HG02588 (cell line): ENCODE data around the gene CFAP69.
"Not testable (repeated sequence)": the region's sequence is repeated elsewhere in the genome, so short reads cannot be mapped to it uniquely, and the experiment has no call there.

Experiments used
- ATAC-seq: cut with Tn5 transposase; IDR thresholded peaks from one replicate; pipeline ENCODE4 v1.9.1; 2021; ENCODE audit warnings: mild to moderate bottlenecking, moderate library complexity; ENCODE audit not compliant: unreplicated experiment

The CFAP69 gene

DNA sequence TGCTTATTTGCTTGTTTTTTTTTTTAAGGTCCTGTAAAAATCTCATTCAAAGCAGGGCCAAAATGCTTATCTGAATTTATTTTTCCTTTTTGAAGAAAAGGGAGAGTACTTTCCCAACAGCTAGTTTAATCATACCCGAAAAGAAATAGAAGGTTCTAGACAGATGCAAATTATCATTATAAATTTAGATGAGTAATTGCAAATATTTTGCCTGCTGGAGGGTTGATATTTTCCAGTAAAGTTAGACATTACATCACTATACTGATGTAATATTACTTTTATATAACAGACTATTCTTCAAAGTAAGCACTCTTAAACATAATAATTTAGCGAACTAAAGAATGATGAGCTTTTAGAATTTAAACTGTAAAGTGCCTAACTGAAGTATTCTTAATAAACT lies 14.1 kb upstream of the CFAP69 start:
- no peak for ATAC-seq

DNA sequence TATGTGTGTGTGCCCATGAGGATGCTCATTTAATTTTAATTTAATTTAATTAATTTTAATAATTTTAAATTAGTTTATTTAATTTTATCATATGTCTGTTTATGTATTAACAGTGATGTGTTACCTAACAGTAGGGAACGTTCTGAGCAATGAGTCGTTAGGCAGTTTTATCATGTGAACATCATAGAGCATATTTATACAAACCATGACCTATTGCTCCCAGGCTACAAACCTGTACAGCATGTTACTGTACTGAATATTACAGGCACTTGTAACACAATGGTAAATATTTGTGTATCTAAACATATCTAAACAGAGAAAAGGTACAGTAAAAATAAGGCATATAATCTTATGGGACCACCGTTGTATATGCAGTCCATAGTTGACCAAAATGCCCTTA lies 13.7 kb upstream of the CFAP69 start:
- ATAC-seq, result no peak

DNA sequence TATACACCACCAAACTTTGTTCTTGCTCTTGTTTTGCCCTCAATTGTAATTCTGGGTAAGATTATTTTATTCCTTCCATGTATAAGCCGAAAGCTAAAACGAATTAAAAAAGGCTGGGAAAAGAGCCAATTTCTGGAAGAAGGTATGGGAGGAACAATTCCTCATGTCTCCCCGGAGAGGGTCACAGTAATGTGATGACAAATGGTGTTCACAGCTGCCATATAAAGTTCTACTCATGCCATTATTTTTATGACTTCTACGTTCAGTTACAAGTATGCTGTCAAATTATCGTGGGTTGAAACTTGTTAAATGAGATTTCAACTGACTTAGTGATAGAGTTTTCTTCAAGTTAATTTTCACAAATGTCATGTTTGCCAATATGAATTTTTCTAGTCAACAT lies 12.5 kb upstream of the CFAP69 start:
- no peak for ATAC-seq

GRCh38 chr7:90233569-90233968 lies 11.4 kb upstream of the CFAP69 start:
- ATAC-seq, result no peak

DNA sequence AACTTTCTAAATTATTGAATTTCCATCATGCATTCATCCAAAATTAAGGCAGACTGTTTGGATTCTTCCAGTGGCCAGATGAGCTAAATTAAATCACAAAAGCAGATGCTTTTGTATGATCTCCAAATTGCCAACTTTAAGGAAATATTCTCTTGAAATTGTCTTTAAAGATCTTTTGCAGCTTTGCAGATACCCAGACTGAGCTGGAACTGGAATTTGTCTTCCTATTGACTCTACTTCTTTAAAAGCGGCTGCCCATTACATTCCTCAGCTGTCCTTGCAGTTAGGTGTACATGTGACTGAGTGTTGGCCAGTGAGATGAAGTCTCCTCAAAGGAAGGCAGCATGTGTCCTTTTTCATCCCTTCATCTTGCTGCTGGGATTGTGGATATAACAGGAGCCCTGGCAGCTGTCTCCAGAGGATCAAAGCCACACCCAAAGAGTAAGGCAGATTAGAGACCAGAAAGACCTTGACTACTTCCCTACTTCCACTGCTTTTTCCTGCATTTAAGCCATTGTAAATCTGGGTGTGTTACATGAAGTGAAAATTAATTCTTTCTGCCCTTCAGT lies 8.2 kb upstream of the CFAP69 start:
- no peak for ATAC-seq

GRCh38 chr7:90238022-90238421 lies 7.0 kb upstream of the CFAP69 start:
- no peak for ATAC-seq

- no peak for ATAC-seq
These were observed 6.4 kb upstream of the CFAP69 start for GRCh38 chr7:90238583-90238982.

DNA sequence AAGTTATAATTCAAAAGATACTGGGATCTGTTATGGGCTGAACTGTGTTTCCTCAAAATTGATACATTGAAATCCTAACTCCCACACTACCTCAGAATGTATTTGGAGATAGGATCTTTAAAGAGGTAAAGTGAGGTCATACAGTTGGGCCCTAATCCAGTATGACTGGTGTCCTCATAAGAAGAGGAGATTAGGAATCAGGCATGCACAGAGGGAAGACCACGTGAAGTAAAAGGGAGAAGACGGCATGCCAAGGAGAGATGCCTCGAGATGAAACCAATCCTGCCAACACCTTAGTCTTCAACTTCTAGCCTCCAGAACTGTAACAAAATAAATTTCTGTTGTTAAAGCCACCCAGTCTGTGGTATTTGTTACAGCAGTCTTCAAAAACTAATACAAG lies 5.9 kb upstream of the CFAP69 start:
- no peak for ATAC-seq

GRCh38 chr7:90239625-90240228 lies 5.2 kb upstream of the CFAP69 start:
- ATAC-seq, result no peak

GRCh38 chr7:90242369-90243168 lies 2.4 kb upstream of the CFAP69 start:
- ATAC-seq, result peak; percentile 73

DNA sequence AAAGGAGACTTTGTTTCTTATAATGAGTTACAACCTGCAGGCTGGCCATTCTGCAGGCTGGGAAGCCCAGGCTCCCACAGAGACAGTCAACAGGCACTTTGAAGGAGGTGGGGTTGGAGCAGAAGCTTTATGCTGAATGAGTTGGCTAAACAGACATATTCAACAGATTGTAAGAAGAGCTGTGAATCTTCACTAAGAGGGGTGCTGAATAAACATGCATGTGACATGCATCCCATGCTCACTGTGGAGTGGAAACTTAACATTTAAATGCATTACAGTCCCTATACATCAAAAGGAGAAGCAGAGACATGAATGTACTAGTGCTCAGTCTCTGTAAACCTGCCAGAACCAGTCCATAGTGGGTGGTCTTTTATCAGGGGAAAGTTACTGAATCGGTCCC lies 1.4 kb upstream of the CFAP69 start:
- ATAC-seq, result no peak

DNA sequence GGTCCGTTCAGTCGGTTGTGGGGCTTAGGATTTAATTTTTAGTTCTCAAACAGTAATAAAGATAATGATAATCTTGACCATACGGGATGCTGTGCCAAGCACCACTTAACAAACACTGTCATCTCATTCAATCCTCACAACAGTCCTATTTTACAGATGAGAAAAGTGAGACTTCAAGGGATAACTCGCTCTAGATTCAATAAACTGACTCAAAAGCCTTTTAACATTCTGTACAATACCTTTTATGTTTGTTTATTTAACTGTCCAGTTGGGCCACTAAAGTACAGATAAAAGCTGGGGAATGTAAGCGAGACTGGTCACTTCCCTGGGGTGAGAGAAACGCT lies 437 bp upstream of the CFAP69 start:
- ATAC-seq, result no peak

GRCh38 chr7:90246171-90246570 lies 1.2 kb downstream of the CFAP69 start:
- no peak for ATAC-seq

DNA sequence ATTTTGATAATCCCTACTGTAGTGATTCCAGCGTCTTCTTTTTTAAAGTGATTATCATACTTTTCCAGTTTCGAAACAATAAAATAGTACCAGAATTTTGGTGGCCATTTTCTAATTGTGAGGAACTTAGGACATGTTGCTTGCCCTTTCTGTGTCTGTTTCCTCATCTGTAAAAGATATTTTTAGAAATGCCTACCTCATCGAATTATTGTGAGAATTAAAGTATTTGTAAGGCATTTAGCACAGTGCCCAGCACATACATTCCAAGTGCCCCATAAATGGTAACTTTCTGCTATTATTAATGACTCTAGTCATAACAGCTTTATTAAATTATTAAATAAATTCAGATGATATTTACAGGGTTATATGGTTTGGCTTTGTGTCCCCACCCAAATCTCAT lies 3.7 kb downstream of the CFAP69 start:
- ATAC-seq, result no peak

DNA sequence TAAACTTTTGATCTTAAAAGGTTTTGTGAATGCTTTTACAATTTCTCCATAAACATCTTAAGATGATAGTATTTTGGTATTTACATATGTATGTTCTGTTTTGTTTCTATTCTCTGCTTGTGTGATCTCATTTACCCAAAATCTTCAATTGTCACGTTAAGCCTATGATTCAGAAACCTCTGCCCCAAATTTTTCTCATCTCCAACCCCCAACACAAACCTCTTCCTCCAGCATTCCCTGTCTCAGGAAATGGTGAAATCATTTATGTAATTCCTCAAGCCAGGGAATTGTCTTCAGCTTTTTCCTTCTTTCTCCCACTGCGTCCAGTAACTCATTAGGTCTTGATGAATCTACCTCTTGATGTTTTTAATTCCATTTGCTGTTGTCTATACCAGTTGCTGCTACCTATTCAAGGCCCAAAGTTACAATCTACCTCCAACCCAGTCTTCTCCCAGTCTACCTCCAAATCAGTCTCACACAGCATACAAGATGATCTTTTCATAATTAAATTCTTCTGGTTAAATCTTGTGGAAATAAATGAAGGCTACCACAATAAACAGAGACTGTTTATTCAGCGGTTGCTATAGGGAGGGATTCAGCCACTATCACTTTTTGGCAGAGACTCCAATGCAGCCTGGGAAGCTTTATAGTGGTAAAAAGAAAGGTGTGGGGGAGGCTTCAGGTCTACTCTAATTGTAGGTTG lies 5.8 kb downstream of the CFAP69 start:
- ATAC-seq, result no peak

- ATAC-seq, result no peak
These were observed 6.3 kb downstream of the CFAP69 start for GRCh38 chr7:90251304-90251635.

- ATAC-seq, result not testable (repeated sequence)
These were observed 11.0 kb downstream of the CFAP69 start for GRCh38 chr7:90256011-90256410.

GRCh38 chr7:90256778-90257177 lies 11.8 kb downstream of the CFAP69 start:
- no peak for ATAC-seq

GRCh38 chr7:90261441-90261840 lies 16.5 kb downstream of the CFAP69 start:
- ATAC-seq, result no peak

- ATAC-seq, result peak; percentile 87
These were observed 17.5 kb downstream of the CFAP69 start for GRCh38 chr7:90262438-90262837.

- ATAC-seq, result no peak
These were observed 21.8 kb downstream of the CFAP69 start for GRCh38 chr7:90266808-90267207.

DNA sequence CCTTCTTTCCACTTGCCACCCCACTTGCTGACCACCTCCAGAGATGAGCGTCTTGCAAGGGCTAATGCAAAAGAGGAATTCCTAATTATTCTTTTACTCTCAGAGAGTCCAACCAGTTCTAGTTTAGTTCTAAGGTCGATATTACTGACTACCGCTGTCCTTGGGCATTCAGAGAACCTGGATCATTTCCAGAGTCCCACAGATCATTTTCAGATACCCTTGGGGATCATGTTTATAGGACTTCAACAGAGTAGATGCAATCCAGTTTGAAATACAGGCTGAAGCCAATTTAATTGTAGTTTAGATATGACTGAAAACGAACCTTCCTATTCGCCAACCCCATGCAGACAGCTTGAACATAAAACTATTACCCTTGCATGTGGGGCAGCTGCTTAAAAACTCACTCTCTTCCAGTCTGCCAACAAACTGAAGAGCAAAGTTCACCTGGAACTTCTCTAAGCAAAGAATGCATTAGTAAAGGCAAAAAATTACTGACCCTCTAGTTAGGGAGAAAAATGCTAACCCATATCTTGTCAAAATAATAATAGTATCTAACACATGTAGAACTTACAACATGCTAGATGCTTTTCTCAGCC lies 22.4 kb downstream of the CFAP69 start:
- ATAC-seq, result no peak
